ENCODE measurements around the gene APOO.

- TF ChIP-seq POLR2AphosphoS5 (IDR thresholded peaks at IDR 0.05; ENCODE audit: borderline replicate concordance, low read depth, low read length) (no peak), EZH2 (IDR thresholded peaks at IDR 0.05) (no peak), FOXP2 (optimal IDR thresholded peaks at IDR 0.05; ENCODE audit: control extremely low read depth, extremely low read length, insufficient read depth) (no peak)
Observed at GRCh38 chrX:23845351-23845817, 62.4 kb downstream of the APOO start.
